Chondrocyte (in vitro differentiated cells): ENCODE data around the gene ANAPC2. TPM values are rescaled to one million over a fixed set of nuclear protein-coding genes. Genes with fewer than 3 reads are reported as not detected.

Experiments used
- DNase-seq: peaks from one replicate; pipeline ENCODE4 v3.0.0; 2021; ENCODE audit warnings: mixed read lengths, low spot score
- H3K27ac Mint-ChIP-seq: one replicate; pipeline ENCODE4 v1.8.0; 2021; ENCODE audit warnings: mild to moderate bottlenecking, moderate library complexity, mixed read lengths; ENCODE audit not compliant: unreplicated experiment
- H3K27me3 Mint-ChIP-seq: 2 replicates; pipeline ENCODE4 v1.8.0; 2021; ENCODE audit warnings: low read depth, mixed read lengths
- H3K36me3 Mint-ChIP-seq: 2 replicates; pipeline ENCODE4 v1.8.0; 2021; ENCODE audit warnings: low read depth, mixed read lengths
- H3K4me1 Mint-ChIP-seq: 2 replicates; pipeline ENCODE4 v1.8.0; 2021; ENCODE audit warnings: low read depth, mild to moderate bottlenecking, mixed read lengths
- H3K4me3 Mint-ChIP-seq: one replicate; pipeline ENCODE4 v1.8.0; 2021; ENCODE audit warnings: mild to moderate bottlenecking, moderate library complexity, mixed read lengths; ENCODE audit not compliant: unreplicated experiment
- H3K9me3 Mint-ChIP-seq: 2 replicates; pipeline ENCODE4 v1.8.0; 2021; ENCODE audit warnings: low read depth, mixed read lengths
- total RNA-seq: library from RNA; stranded (reverse); gene quantifications from 3 replicates; pipeline ENCODE4 v1.2.1, GENCODE V29; 2021
- TF ChIP-seq, protein P1 (sequence below): fragments of 200-600 bp; sonication (generic); IDR thresholded peaks from 2 replicates; pipeline ENCODE4 v1.5.0; 2021; ENCODE audit warnings: antibody characterized with exemption, mild to moderate bottlenecking, moderate library complexity

The ANAPC2 gene
- total RNA-seq, 1 donor from 2014 or later: 41.0 TPM

DNA sequence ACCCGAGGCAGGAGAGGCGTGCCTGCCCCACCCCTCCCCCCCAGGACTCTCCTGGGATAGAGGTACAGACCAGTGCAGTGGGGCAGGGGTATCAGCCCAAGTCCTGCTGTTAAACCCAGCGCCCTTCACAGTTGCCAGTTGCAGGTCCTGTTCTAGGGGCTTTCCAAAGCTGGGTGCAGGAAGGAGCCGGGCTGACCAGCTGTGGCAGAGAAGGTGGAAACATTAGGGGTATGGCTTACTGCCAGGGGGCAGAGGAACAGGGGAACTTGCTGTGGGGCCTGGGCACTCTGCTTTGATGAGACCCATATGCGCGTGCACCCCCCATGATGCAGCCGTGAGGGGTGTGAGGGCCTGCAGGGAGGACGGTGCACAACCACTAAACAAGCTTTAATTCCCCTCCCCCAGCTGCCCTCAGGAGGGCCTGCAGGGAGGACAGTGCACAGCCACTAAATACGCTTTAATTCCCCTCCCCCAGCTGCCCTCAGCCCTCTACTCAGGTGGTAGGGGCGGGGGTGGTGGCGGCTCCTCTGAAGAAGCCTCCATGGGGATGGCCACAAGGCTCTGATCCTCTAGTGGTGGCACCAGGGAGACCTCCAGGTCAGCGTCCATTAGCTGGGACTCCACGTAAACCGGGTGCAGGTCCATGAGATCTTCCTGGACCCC is 17.7 kb downstream of the ANAPC2 start:
- no peaks in the 10 kb centered on the region for H3K9me3 Mint-ChIP-seq
- peaks cover 13% of the 10 kb centered on the region for H3K27me3 Mint-ChIP-seq
- H3K27ac Mint-ChIP-seq: no peak overlapping the region
- no peaks in the 10 kb centered on the region for H3K36me3 Mint-ChIP-seq
- H3K4me3 Mint-ChIP-seq: no peak overlapping the region
- peaks cover 3% of the 10 kb centered on the region for H3K4me1 Mint-ChIP-seq
- no peak for DNase-seq
- TF ChIP-seq, protein P1, sequence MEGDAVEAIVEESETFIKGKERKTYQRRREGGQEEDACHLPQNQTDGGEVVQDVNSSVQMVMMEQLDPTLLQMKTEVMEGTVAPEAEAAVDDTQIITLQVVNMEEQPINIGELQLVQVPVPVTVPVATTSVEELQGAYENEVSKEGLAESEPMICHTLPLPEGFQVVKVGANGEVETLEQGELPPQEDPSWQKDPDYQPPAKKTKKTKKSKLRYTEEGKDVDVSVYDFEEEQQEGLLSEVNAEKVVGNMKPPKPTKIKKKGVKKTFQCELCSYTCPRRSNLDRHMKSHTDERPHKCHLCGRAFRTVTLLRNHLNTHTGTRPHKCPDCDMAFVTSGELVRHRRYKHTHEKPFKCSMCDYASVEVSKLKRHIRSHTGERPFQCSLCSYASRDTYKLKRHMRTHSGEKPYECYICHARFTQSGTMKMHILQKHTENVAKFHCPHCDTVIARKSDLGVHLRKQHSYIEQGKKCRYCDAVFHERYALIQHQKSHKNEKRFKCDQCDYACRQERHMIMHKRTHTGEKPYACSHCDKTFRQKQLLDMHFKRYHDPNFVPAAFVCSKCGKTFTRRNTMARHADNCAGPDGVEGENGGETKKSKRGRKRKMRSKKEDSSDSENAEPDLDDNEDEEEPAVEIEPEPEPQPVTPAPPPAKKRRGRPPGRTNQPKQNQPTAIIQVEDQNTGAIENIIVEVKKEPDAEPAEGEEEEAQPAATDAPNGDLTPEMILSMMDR: no peak

DNA sequence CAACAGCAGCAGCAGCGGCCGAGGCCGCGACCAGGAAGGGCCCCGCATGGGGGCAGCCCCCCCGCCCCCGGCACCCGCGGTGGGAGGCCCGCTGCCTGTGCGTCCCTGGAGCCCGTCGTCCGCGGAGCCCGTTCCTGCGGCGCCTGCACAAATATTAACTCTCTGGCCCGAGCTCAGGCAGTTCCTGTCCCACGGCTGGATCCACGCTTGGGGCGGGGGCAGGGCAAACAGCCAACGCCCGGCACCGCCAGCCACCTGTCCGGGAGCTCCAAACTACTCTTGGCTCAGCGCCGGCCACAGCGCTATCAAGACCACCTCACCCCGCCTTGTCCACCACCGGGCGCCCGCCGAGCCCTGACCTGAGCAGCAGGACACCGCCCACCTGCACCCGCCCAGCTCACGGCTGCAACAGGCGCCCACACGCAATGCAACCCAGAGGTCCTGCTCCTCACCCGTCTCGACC is 18.4 kb downstream of the ANAPC2 start, which contains the start of gene LRRC26:
LRRC26 (minus strand) TSS at position 156 of the 463 bp plus-strand sequence; CDS start at position 48, 108 bp downstream.
- Mint-ChIP-seq H3K27me3 (peaks cover 19% of the 10 kb centered on the region), H3K4me3 (peak within 1 kb of the TSS; percentile 55), H3K27ac (no peak within 1 kb of the TSS), H3K9me3 (no peaks in the 10 kb centered on the region), H3K36me3 (no peaks in the 10 kb centered on the region), H3K4me1 (peaks cover 3% of the 10 kb centered on the region)
- TF ChIP-seq, protein P1: no peak
- no peak for DNase-seq

DNA sequence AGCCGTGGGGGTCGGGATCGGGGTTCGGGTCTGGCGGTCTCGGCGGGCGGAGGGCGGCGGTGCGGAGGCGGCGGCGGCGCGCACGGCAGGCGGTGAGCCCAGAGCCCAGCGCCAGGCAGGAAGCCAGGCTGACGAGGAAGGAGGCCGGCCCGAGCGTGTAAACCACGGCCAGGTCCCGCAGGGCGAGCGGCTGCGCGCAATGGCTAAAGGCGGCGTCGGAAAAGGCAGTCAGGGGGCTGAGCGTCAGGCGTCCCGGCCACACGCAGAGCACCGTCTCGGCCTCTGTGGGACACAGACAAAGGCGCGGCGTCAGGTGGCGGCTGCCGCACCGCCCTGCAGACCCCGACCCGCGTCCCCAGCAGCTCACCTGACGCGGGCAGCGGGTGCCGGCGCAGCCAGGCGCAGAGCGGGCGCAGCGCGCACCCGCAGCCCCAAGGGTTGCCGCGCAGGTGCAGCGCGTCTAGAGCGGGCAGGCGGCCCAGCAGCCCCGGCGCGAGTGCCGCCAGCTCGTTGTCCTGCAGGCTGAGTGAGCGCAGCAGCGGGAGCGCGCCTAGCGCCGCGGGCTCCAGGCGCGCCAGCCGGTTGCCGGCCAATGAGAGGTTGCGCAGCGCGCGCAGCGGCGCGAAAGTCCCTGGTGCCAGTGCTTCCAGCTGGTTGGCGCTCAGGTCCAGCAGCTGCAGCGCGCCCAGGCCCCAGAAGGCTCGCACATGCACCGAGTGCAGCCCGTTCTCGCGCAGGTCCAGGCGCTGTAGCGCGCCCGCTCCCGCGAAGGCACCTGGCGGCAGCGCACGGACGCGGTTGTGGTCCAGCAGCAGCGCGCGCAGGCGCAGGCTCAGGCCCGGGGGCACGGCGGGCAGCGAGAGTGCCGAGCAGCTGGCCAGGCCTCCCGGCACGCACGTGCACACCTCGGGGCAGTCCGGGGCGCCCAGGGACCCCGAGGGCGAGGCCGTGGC is 19.2 kb downstream of the ANAPC2 start:
- peaks cover 25% of the 10 kb centered on the region for H3K27me3 Mint-ChIP-seq
- no peak overlapping the region for H3K27ac Mint-ChIP-seq
- peak overlapping the region; percentile 55 for H3K4me3 Mint-ChIP-seq
- DNase-seq: no peak
- TF ChIP-seq, protein P1: no peak
- peaks cover 3% of the 10 kb centered on the region for H3K4me1 Mint-ChIP-seq
- H3K36me3 Mint-ChIP-seq: no peaks in the 10 kb centered on the region
- no peaks in the 10 kb centered on the region for H3K9me3 Mint-ChIP-seq

DNA sequence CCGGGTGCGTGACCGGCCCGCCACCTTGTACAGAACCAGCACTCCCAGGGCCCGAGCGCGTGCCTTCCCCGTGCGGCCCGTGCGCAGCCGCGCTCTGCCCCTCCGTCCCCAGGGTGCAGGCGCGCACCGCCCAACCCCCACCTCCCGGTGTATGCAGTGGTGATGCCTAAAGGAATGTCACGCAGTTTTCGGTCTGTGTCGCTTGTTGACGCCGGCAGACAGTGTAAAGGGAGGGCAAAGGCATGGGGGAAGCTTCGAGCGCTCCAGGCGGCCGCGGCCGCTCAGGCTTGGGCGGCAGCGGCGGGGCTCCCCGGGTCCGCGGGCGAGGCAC is 19.8 kb downstream of the ANAPC2 start:
- TF ChIP-seq, protein P1: no peak
- H3K4me1 Mint-ChIP-seq: peaks cover 3% of the 10 kb centered on the region
- H3K4me3 Mint-ChIP-seq: peak overlapping the region; percentile 15
- H3K27me3 Mint-ChIP-seq: peaks cover 26% of the 10 kb centered on the region
- H3K36me3 Mint-ChIP-seq: no peaks in the 10 kb centered on the region
- H3K27ac Mint-ChIP-seq: no peak overlapping the region
- no peaks in the 10 kb centered on the region for H3K9me3 Mint-ChIP-seq
- no peak for DNase-seq
